ENCODE measurements around the gene GXYLT1.
"Not testable (repeated sequence)": the region's sequence is repeated elsewhere in the genome, so short reads cannot be mapped to it uniquely, and the experiment has no call there.

GXYLT1 gene

DNA sequence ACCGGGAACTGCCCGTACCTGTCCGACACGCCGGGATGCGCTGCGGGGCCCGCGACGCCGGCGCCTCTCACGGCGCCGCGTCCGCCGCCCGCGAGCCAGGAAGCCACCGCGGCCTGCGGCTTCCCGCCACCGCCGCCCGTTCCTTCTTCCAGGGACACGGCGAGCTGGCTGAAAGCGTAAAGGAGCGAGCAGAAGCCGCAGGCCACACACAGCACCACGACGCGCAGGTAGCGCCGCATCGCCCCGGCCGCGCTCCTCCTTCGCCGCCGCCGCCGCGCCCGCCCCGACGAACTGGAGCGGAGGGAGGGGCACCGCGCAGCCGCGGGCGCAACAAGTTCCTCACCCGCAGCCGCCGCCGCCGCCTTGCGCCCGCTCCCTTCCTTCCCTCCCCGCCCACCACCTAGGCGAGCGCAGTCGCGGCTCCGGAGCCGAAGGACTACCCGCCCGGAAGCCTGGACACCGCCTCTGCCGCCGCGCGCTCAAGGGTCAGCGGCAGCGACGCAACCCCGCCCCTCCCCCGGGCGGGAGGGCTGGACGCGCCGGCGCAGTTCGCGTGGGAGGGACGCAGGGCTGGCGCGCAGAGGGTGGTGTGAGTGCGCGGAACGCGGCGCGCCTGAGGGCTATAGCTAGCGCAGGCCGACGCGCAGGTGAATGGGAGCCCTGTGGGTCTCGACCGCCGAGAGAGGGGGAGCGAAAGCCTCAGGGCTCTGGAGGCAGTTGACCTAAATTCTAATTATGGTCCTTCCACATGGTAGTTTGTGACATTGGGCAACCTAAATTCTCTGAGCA lies at the start of gene GXYLT1:
GXYLT1 (minus strand) TSS at position 467 of the 789 bp plus-strand sequence; CDS start at position 239, 228 bp downstream.
- DNase-seq (ENCODE audit: low spot score), result peak; percentile 79

DNA sequence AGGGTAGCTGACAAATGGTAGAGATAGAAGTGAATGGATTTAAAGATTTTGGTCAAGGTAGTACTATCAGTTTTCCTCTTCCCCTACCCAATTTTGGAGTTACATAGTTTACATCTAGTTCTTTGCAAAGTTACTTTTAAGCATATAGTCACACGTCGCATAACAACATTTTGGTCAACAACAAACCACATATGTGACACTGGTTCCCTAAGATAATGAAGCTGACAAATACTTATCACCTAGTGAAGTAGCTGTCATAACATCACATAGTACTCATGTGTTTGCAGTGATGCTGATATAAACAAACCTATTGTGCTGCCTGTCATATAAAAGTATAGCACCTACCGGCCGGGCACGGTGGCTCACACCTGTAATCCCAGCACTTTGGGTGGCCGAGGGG lies 48.0 kb upstream of the GXYLT1 start:
- no peak for DNase-seq (ENCODE audit: low spot score)

GRCh38 chr12:42192258-42192657 lies 47.6 kb upstream of the GXYLT1 start:
- DNase-seq (ENCODE audit: low spot score), result no peak

GRCh38 chr12:42190376-42190775 lies 45.7 kb upstream of the GXYLT1 start:
- DNase-seq (ENCODE audit: low spot score), result no peak

DNA sequence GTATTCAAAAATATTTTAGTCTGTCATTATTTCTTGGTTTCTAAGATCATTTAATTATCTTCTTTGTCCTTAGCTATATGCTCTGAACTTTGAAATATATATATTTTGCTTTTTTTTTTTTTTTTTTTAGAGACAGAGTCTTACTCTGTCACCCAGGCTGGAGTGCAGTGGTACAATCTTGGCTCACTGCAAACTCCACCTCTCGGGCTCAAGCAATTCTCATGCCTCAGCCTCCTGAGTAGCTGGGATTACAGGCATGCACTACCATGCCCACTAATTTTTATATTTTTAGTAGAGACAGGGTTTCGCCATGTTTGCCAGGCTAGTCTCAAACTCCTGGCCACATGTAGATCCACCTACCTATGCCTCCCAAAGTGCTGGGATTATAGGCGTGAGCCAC lies 43.6 kb upstream of the GXYLT1 start:
- DNase-seq (ENCODE audit: low spot score), result not testable (repeated sequence)

- DNase-seq (ENCODE audit: low spot score), result no peak
These were observed 43.1 kb upstream of the GXYLT1 start for GRCh38 chr12:42187799-42188198.

DNA sequence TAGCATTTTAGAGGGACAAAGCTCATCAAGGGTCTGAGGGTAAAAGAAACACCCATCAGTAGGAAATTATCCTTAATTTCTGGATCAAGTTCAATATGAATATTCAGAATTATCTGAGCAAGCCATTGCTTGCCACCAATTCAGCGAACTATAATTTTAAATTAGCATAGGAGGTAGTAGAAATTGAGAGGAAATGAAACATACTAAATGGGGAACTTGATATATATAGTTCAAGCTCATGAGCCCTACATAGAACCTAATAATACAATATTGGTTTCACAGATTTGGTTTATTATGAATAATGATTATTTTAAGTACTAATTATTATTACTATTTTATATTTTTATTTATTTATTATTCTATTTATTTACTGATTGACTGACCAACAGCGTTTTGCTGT lies 42.1 kb upstream of the GXYLT1 start:
- no peak for DNase-seq (ENCODE audit: low spot score)

DNA sequence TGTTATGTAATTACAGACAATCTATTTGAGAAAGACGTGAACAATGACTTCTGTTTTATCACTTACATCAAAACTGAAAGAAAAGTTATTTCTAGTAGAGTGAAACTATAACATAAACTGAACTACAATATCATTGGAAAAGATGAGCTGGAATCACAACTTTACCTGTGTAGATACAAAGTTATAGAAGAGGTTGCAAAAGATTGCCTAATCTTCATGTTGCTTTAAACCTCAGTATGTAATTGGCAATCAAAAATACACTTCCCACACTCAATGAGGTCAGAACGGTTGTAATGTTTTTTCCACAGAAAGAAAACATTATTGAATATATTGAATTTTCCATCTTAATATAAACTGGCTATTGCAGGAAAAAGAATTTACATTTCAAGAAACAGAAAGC lies 37.7 kb upstream of the GXYLT1 start:
- DNase-seq (ENCODE audit: low spot score), result no peak

- DNase-seq (ENCODE audit: low spot score), result no peak
These were observed 36.4 kb upstream of the GXYLT1 start for GRCh38 chr12:42180990-42181596.

- no peak for DNase-seq (ENCODE audit: low spot score)
These were observed 33.4 kb upstream of the GXYLT1 start for GRCh38 chr12:42178101-42178500.

GRCh38 chr12:42174978-42175377 lies 30.3 kb upstream of the GXYLT1 start:
- DNase-seq (ENCODE audit: low spot score), result no peak

DNA sequence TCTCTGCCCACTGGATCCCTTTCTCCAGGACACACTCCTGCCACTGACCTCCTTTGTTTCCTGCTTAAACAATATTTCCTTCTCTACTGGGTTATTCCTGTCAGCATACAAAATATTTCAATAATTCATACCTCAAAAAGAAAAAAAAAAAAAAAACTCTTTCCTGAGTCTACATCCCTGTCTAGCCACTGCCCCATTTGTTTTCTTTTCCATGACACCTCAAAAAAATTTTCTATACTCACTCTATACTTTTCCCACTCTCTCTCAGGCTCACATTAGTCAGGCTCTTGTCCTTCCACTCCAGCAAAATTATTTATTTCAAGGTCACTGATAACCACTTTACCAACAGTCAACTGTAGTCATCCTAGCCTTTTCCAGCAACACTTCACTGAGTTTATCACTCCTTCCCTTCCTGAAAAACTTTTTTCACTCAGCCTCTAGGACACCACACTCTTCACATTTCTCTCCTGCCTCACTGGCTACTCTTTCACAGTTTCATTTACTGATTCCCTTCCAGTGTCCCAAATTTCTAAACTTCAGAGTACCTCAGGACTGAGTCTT lies 29.4 kb upstream of the GXYLT1 start:
- no peak for DNase-seq (ENCODE audit: low spot score)

- no peak for DNase-seq (ENCODE audit: low spot score)
These were observed 28.0 kb upstream of the GXYLT1 start for GRCh38 chr12:42172441-42173210.

DNA sequence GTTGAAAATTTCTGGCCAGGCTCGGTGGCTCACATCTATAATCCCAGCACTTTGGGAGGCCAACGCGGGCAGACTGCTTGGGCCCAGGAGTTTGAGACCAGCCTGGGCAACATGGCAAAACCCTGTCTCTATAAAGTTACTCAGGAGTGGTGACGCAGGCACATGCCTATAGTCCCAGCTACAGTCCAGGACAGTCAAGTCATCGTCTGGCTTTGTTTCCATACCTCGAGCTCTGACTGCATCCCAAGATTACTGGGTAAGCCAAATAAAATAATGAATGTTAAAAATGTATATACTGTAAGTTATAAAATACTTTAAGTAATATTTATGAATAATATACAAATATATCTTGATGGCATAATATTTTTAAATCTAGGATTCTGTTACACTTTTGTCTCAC lies 23.0 kb upstream of the GXYLT1 start:
- no peak for DNase-seq (ENCODE audit: low spot score)

DNA sequence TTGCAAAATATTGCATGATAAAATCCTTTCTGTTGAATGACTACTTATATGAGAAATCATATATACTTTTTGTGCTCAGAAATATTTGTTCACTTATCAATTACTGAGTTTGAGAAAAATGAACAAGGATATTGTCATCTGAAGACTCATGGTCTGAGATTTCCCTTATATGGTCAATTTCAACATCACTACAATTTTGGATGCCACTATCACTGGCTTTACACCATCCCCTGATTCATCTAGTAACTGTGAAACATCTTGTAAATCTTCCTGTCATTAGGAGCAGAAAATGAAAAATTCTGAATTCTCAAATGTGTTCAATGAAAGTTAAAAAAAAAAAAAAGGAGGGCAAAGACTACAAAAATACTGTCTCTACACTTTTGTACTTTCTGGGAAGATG lies 21.8 kb upstream of the GXYLT1 start:
- DNase-seq (ENCODE audit: low spot score), result no peak

GRCh38 chr12:42163913-42164312 lies 19.2 kb upstream of the GXYLT1 start:
- no peak for DNase-seq (ENCODE audit: low spot score)

DNA sequence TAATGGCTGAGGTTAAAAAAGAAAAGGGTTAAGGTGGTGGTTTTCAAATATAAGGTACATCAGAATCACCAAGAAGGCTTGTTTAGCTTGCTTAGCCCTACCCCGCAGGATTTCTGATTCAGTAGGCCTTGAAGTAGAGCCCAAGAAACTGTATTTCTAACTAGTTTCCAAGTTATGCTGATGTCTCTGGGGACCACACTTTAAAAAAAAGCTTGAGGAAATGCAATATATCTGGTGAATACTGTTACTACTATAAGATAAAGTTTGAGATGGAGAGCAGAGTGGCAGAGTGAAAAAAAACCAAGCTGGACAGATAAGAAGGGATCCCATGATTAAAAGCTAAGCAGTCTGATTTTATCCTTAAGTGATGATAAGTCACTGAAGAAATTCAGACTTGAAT lies 18.3 kb upstream of the GXYLT1 start:
- DNase-seq (ENCODE audit: low spot score), result no peak

- no peak for DNase-seq (ENCODE audit: low spot score)
These were observed 17.5 kb upstream of the GXYLT1 start for GRCh38 chr12:42162193-42162592.

- DNase-seq (ENCODE audit: low spot score), result no peak
These were observed 16.9 kb upstream of the GXYLT1 start for GRCh38 chr12:42161529-42161928.

DNA sequence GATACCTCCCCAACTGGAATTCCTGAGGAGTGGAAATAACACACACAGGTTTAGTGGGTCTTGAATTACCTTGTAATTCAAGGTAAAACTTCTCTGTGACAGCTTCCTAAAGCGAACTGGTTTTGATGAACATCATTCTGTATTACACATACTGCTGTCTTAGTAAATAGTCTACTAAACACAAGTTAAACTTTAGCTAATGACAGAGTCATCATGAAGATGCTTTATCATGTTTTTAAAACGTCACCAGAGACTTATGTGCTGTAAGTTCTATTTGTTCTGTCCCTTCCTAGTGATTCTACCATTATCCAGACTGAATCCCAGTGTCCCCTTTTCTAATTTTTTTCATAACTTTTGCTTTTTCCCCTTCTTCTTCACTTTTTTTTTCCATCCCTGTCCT lies 11.6 kb upstream of the GXYLT1 start:
- DNase-seq (ENCODE audit: low spot score), result no peak

GRCh38 chr12:42145552-42146215 lies 1.0 kb upstream of the GXYLT1 start:
- DNase-seq (ENCODE audit: low spot score), result no peak

- DNase-seq (ENCODE audit: low spot score), result no peak
These were observed 499 bp upstream of the GXYLT1 start for GRCh38 chr12:42145197-42145549.

GRCh38 chr12:42144158-42144407 lies 591 bp downstream of the GXYLT1 start:
- DNase-seq (ENCODE audit: low spot score), result no peak

Data from CD4-positive, alpha-beta T cell treated with Interleukin-2 at 100 ng/mL for 4 hours (primary cell).